Naive B cell (primary cell): ENCODE results near the gene GOLGA6A. TPM values are rescaled to one million over a fixed set of nuclear protein-coding genes. Genes with fewer than 3 reads are reported as not detected.
"Not testable (repeated sequence)": the region's sequence is repeated elsewhere in the genome, so short reads cannot be mapped to it uniquely, and the experiment has no call there.

Experiments used
- ATAC-seq, 2 donors: fragments of 150-1000 bp; cut with Tn5 transposase; 2 replicates each; pipeline ENCODE4 v1.10.0; 2021; ENCODE audit warnings: low read depth in 2 of 2, mild to moderate bottlenecking in 2 of 2, moderate library complexity in 2 of 2
- DNase-seq: peaks from one replicate; pipeline ENCODE4 v3.0.0; 2022
- H3K27ac Mint-ChIP-seq, 6 donors: one replicate each; pipeline ENCODE4 v1.8.0; 2020 to 2022; ENCODE audit warnings: mild to moderate bottlenecking in 6 of 6, mixed read lengths in 6 of 6, moderate library complexity in 5 of 6, inconsistent platforms in 2 of 6
- H3K27me3 Mint-ChIP-seq, 3 donors: one replicate each; pipeline ENCODE4 v1.8.0; 2021 to 2022; ENCODE audit warnings: mixed read lengths in 3 of 3, mild to moderate bottlenecking in 1 of 3
- H3K36me3 Mint-ChIP-seq, 2 donors: one replicate each; pipeline ENCODE4 v1.8.0; 2020 to 2022; ENCODE audit warnings: mixed read lengths in 2 of 2, inconsistent platforms in 1 of 2, mild to moderate bottlenecking in 1 of 2
- H3K4me1 Mint-ChIP-seq, 3 donors: one replicate each; pipeline ENCODE4 v1.8.0; 2020 to 2022; ENCODE audit warnings: mixed read lengths in 3 of 3, inconsistent platforms in 1 of 3, mild to moderate bottlenecking in 1 of 3, moderate library complexity in 1 of 3
- H3K4me3 Mint-ChIP-seq, 8 donors: one replicate each; pipeline ENCODE4 v1.8.0; 2020 to 2022; ENCODE audit warnings: mild to moderate bottlenecking in 8 of 8, mixed read lengths in 8 of 8, moderate library complexity in 8 of 8, inconsistent platforms in 2 of 8
- H3K9me3 Mint-ChIP-seq, 7 donors: one replicate each; pipeline ENCODE4 v1.8.0; 2020 to 2022; ENCODE audit warnings: mixed read lengths in 7 of 7, mild to moderate bottlenecking in 5 of 7, inconsistent platforms in 2 of 7, moderate library complexity in 1 of 7
- polyA plus RNA-seq, 6 donors: library from polyadenylated mRNA; unstranded; fragments of 300-500 nt; fragmentation: Illumina TruSeq; gene quantifications; one replicate each; pipeline ENCODE4 v1.2.3, GENCODE V29; 2021; ENCODE audit warnings: low read depth in 6 of 6

GOLGA6A gene, protein sequence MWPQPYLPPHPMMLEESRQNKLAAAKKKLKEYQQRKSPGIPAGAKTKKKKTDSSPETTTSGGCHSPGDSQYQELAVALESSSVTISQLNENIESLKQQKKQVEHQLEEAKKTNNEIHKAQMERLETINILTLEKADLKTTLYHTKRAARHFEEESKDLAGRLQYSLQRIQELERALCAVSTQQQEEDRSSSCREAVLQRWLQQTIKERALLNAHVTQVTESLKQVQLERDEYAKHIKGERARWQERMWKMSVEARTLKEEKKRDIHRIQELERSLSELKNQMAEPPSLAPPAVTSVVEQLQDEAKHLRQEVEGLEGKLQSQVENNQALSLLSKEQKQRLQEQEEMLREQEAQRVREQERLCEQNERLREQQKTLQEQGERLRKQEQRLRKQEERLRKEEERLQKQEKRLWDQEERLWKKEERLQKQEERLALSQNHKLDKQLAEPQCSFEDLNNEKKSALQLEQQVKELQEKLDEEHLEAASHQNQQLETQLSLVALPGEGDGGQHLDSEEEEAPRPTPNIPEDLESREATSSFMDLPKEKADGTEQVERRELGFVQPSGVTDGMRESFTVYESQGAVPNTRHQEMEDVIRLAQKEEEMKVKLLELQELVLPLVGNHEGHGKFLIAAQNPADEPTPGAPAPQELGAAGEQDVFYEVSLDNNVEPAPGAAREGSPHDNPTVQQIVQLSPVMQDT
- polyA plus RNA-seq: under 1 TPM in 1 of 6 donors, not detected in 5; 0.09 TPM

- ATAC-seq: not testable (repeated sequence)
Observed at GRCh38 chr15:74082450-74082849, at the start of gene GOLGA6A. Gene GOLGA6A (minus strand): TSS chr15:74082550. CDS start chr15:74082509, 41 bp downstream.

DNA sequence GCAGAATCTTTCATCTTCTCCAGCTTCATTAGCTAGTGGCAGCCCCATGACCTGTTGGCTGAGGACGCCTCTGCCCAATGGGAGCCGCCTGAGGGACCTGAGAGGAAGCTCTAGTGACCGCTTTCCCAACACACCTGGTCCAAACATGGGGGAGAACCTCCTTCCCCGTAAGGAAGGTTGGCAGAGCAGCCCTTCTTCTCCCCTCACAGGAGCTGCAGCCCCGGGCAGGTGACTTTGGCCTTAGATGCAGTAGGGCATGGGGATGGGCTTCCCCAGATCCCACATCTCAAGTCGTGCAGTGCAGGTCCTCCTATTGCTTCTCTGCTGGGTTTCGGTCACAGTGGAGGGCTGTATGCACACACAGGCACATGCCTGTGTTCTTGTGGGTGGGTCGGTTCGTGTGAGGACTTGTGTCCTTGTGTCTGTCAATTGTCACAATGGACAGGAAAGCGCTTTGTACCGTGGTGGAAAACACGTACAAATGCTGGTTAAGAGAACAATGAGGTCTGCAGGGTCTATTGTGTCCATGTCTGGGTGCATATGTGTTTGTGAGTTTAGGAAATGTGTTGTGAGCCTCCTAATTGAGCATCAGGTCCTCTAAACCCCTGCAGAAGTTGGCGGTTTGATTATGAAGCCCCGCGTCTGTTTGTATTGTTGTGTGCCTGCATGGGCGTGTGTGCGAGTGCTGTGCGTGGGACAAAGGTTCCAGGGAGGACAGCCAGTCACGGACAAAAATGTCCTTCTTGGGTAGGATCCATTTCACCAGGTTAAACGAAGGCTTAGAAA, 49.5 kb upstream of the GOLGA6A start:
- H3K27ac Mint-ChIP-seq: peak overlapping the region in 5 of 6 donors; percentile 82 to 99 (median 95)
- no peak for DNase-seq

More at GRCh38 chr15:74082450-74082849, at the start of gene GOLGA6A:
- H3K4me3 Mint-ChIP-seq, H3K4me1 Mint-ChIP-seq, H3K27ac Mint-ChIP-seq, H3K27me3 Mint-ChIP-seq, H3K36me3 Mint-ChIP-seq, H3K9me3 Mint-ChIP-seq, DNase-seq: not testable (repeated sequence)

DNA sequence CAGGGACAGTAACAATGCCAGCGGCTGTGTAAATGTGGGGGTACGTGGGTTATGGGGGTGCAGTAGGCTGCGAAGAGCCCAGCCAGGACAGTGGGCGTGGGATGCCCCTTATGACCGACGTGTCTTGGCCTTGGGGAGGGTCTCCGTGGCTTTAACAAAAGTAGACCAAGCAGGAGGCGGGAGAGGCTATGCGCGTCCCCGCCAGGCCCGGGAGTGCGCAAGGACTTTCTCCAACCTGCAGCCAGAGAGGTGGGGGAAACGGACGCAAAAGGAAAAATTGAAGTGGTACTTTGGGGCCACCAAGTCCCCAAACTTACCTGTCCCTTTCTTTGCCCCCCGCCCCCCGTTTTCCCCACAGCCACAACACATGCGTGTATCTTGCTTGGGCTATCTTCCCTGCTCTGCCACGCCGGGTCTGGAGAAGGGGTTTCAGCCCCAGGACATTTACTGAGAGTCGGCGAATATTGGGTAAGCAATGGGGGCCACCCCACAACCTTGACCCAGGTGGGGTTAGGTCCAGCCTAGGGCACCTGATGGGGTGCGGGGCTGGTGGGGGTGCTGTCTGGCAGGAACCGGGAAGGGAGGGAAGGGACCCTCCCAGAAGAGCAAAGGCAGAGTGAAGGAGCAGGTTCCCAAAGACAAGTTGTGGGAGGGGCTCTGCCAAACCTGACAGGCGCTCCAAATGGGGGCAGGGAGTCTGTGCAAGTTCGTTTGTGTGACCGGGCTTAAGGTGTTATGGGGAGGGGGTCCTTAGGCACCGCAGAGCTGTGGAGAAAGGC, 48.7 kb upstream of the GOLGA6A start:
- ATAC-seq (no peak), DNase-seq (no peak)
- Mint-ChIP-seq H3K36me3 (peaks cover 0 to 7% of the 10 kb centered on the region in 2 donors), H3K27me3 (peaks cover 57 to 89% (median 70%) of the 10 kb centered on the region in 3 donors), H3K27ac (peak overlapping the region in 4 of 6 donors; percentile 82 to 99 (median 94)), H3K4me1 (peaks cover 45 to 73% (median 67%) of the 10 kb centered on the region in 3 donors), H3K4me3 (peak overlapping the region in 7 of 8 donors; percentile 49 to 85 (median 77)), H3K9me3 (peaks cover 0 to 12% (median 7%) of the 10 kb centered on the region in 7 donors)

More for the DNA sequence above, 49.5 kb upstream of the GOLGA6A start:
- peaks cover 0 to 7% of the 10 kb centered on the region in 2 donors for H3K36me3 Mint-ChIP-seq
- H3K27me3 Mint-ChIP-seq: peaks cover 62 to 92% (median 73%) of the 10 kb centered on the region in 3 donors
- peaks cover 0 to 12% (median 7%) of the 10 kb centered on the region in 7 donors for H3K9me3 Mint-ChIP-seq
- H3K4me1 Mint-ChIP-seq: peaks cover 48 to 80% (median 71%) of the 10 kb centered on the region in 3 donors
- ATAC-seq: no peak
- H3K4me3 Mint-ChIP-seq: peak overlapping the region in 7 of 8 donors; percentile 5 to 81 (median 66)

DNA sequence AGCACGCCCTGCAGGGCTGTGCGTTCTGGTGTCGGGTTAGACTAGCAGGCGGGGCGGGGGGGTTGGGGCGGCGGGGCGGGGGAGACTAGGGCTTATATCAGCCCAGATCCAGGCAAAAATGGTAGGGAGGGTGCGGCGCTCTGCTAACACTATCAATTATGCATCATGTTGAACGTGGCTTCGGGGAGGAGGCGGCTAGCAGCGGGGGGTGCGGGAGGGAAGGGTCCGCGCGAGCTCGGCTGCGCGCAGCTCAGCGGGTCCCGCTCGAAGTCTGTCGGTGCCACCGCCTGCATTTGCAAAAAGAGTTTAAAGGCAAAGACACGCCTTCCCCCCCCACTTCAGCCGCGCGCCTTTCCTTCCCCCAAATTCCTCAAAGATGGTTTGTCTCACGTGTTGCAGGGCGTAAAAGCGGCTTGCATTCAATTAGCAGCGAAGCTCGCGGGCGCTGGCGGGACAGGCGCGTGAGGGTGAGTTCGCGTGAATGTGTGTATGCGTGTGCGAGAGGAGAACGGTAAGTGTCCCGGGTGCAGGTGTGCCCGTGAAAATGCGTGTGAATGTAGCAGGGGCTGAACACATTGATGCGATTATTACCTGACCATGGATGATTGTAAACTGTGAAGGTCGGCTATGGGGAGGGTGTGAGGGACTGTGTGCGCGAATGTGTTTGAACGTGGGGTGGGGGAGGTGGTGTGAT, 48.0 kb upstream of the GOLGA6A start, which contains the start of gene ISLR2:
TSS of gene ISLR2 (plus strand) at position 432 of the 694 bp plus-strand sequence. CDS start 2,169 bp downstream, outside the sequence.
- ATAC-seq (no peak), DNase-seq (no peak)

DNA sequence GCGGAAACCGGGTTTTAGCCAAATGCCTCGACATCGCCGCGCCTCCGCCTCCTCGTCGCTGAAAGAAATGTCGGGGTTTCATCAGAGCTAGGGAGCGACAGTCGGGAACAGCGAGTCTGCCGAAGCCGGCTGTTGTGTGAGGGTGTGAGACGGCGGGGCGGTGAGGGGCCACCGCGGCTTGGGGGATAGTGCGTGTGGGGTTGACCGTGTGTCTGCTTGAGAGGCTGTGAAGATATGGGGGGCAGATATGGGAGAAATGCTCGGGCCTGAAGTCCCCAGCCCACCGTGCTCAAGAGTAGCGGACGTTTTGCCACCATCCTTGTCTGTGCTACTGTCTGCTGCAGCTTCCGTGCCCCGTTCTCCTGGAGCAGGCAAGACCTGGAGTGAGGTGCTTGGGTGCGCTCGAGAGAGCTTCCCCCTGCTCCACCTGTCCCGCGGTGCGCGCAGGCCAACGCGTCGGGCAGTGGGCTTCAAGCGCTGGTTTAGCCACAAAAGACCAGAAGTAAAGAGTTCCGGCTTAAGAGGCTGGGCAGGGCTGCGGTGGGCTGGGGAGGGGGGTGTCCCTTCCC, 47.3 kb upstream of the GOLGA6A start:
- no peak for ATAC-seq
- H3K27ac Mint-ChIP-seq: peak overlapping the region in 3 of 6 donors; percentile 73 to 95 (median 82)
- H3K4me1 Mint-ChIP-seq: peaks cover 39 to 64% (median 63%) of the 10 kb centered on the region in 3 donors
- DNase-seq: no peak
- peaks cover 0 to 8% (median 7%) of the 10 kb centered on the region in 7 donors for H3K9me3 Mint-ChIP-seq
- H3K36me3 Mint-ChIP-seq: peaks cover 0 to 7% of the 10 kb centered on the region in 2 donors
- peaks cover 52 to 75% (median 63%) of the 10 kb centered on the region in 3 donors for H3K27me3 Mint-ChIP-seq
- peak overlapping the region; percentile 46 to 89 (median 79) for H3K4me3 Mint-ChIP-seq

More for the DNA sequence above, 48.0 kb upstream of the GOLGA6A start, which contains the start of gene ISLR2:
- peaks cover 0 to 7% of the 10 kb centered on the region in 2 donors for H3K36me3 Mint-ChIP-seq
- H3K4me3 Mint-ChIP-seq: peak within 1 kb of the TSS; percentile 60 to 89 (median 79)
- H3K9me3 Mint-ChIP-seq: peaks cover 0 to 12% (median 7%) of the 10 kb centered on the region in 7 donors
- H3K27me3 Mint-ChIP-seq: peaks cover 57 to 81% (median 69%) of the 10 kb centered on the region in 3 donors
- H3K27ac Mint-ChIP-seq: peak within 1 kb of the TSS in 4 of 6 donors; percentile 82 to 99 (median 94)
- peaks cover 45 to 69% (median 63%) of the 10 kb centered on the region in 3 donors for H3K4me1 Mint-ChIP-seq

- Mint-ChIP-seq H3K36me3 (peaks cover 0 to 7% of the 10 kb centered on the region in 2 donors), H3K27me3 (peaks cover 48 to 70% (median 58%) of the 10 kb centered on the region in 3 donors), H3K4me3 (peak overlapping the region; percentile 64 to 89 (median 79)), H3K27ac (peak overlapping the region in 5 of 6 donors; percentile 38 to 95 (median 73)), H3K4me1 (peaks cover 39 to 67% (median 64%) of the 10 kb centered on the region in 3 donors), H3K9me3 (peaks cover 0 to 8% (median 6%) of the 10 kb centered on the region in 7 donors)
- DNase-seq (no peak), ATAC-seq (no peak)
Observed at GRCh38 chr15:74128785-74129585, 46.6 kb upstream of the GOLGA6A start.

GRCh38 chr15:74127954-74128784, 45.8 kb upstream of the GOLGA6A start:
- peak overlapping the region in 3 of 6 donors; percentile 51 to 76 (median 57) for H3K27ac Mint-ChIP-seq

DNA sequence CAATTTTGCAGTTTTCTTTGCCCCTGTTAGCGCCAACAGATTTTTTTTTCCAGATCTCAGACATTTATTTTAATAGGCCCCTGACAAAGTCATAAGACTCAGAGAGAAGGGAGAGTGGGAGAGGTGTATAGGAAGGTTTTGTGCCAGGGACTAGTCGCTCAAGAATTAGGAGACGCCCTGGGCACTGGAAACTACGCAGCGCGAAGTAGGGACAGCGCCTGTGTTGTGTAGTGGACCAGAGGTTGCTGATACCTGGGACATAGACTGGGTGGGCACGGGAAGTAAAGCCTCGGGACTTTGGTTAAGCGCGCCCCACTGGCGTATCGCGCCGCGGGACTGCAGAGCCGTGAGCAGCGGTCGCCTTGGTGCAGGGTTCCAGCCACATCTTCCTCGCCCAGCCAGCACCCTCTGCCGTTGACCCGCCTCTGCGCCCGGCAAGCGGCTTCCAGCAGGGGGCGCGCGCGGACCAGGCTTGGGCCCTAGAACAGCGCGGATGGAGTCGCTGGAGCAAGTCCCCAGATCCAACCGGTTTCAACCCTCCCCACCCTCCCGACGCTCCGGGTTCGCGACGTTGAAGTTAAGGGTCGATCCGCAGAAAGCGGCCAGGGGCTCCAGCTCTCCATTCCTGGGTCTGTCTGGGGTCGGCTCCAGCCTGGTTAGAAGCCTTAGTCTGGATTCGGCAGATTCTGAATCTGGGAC, 45.1 kb upstream of the GOLGA6A start:
- peaks cover 54 to 78% (median 72%) of the 10 kb centered on the region in 3 donors for H3K4me1 Mint-ChIP-seq
- peaks cover 0 to 7% (median 4%) of the 10 kb centered on the region in 7 donors for H3K9me3 Mint-ChIP-seq
- H3K27me3 Mint-ChIP-seq: peaks cover 43 to 57% (median 57%) of the 10 kb centered on the region in 3 donors
- H3K36me3 Mint-ChIP-seq: peaks cover 0 to 7% of the 10 kb centered on the region in 2 donors
- DNase-seq: peak; percentile 75
- peak overlapping the region in 1 of 6 donors; percentile 26 for H3K27ac Mint-ChIP-seq
- peak; percentile 82 to 84 for ATAC-seq
- H3K4me3 Mint-ChIP-seq: peak overlapping the region in 7 of 8 donors; percentile 35 to 86 (median 80)

More at GRCh38 chr15:74127954-74128784, 45.8 kb upstream of the GOLGA6A start:
- H3K27me3 Mint-ChIP-seq: peaks cover 48 to 64% (median 58%) of the 10 kb centered on the region in 3 donors
- peaks cover 46 to 75% (median 70%) of the 10 kb centered on the region in 3 donors for H3K4me1 Mint-ChIP-seq
- H3K9me3 Mint-ChIP-seq: peaks cover 0 to 8% (median 6%) of the 10 kb centered on the region in 7 donors
- no peak for DNase-seq
- H3K4me3 Mint-ChIP-seq: peak overlapping the region; percentile 71 to 89 (median 80)
- ATAC-seq: peak; percentile 16 to 22
- peaks cover 0 to 7% of the 10 kb centered on the region in 2 donors for H3K36me3 Mint-ChIP-seq

DNA sequence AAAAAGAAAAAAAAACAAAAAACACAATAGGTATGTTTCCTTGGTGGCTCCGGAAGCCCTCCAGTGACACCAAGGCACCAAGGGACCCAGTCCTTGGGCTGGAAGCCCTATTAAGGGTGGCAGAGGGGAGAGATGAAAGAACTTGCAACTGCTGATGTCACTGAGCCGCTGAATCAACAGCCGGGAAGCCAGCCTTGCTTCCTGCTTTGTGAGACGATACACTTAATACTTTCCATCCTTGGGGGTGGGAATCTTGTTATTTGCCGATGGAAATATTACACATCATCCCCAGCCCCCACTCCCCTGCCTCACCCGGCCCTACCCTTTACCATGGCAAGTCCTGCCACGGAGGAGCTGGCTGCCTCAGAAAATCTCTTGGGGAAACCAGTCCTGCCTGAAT, 42.4 kb upstream of the GOLGA6A start:
- no peak for ATAC-seq
- peaks cover 0 to 2% (median 0%) of the 10 kb centered on the region in 7 donors for H3K9me3 Mint-ChIP-seq
- no peaks in the 10 kb centered on the region for H3K36me3 Mint-ChIP-seq
- peaks cover 53 to 83% (median 68%) of the 10 kb centered on the region in 3 donors for H3K4me1 Mint-ChIP-seq
- peaks cover 18 to 31% (median 30%) of the 10 kb centered on the region in 3 donors for H3K27me3 Mint-ChIP-seq
- no peak for DNase-seq
- H3K27ac Mint-ChIP-seq: no peak overlapping the region
- peak overlapping the region in 1 of 8 donors; percentile 62 for H3K4me3 Mint-ChIP-seq
